NK-92 (cell line): ENCODE data around the gene FCRL6.

Source experiments
- DNase-seq: peaks from one replicate; lab custom pipeline; 2025; ENCODE audit not compliant: unreplicated experiment; lab: John Stamatoyannopoulos, UW

FCRL6 gene

DNA sequence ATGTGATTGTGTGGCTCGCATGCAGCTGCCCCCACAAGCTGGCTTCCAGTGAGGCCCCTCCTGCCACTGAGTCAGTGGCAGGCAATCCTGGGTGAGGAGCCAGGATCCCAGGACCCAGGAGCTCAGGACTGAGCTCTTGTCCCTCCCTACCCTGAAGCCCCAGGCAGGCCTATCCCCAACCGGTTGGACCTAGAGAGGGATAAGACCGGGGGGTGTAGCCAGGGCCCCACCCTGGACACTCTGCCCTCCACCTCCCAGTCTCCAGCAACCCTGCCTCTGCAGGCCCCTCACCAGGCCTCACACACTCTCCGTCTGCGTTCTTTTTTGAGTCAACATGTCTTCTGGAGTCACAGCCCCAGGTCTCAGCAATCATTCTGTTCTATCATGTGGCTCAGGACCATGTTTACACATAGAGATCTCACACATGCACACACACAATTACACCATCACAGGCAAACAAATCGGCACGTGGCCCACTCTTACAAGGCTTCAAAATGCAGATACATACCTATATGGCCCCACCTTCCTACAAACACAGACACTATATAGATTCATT is 57.7 kb downstream of the FCRL6 start:
- no peak for DNase-seq

DNA sequence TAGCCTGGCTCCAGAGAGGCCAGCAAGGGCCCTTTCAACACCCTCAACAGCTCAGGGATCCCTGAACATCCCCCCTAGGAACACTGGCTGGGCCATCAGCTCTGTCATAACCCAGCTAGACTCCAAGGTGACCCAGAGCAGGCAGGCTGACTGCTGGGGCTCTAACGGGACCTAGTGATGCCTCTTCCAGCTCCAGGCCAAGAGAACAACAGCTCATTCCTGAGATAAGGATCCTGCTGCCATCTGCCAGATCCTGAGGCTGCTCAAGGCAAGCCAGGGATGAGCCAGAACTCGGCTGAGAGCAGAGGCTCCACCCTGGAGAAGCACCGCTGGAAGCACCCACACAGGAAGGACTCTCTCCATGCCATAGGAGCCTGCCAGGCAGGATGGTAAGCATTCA is 58.3 kb downstream of the FCRL6 start:
- DNase-seq: no peak

DNA sequence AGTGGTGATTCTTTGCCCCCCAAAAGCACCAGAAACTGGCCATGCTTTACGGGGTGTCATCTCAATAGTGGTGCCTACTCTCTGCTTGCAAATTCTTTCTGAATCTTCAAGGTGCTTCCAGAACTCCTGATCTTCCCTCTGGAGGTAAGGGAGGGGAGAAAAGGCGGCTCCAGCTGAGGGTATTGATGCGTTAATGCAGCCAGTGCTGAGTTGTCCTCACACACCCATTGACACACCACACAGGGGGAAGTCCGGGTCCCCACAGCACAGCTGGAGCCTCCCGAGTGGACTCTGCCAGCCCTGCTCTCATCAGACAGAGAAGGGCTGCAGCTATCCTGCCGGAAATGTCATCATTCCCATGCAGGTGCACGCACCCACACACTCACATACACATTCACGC is 59.1 kb downstream of the FCRL6 start:
- DNase-seq: no peak

DNA sequence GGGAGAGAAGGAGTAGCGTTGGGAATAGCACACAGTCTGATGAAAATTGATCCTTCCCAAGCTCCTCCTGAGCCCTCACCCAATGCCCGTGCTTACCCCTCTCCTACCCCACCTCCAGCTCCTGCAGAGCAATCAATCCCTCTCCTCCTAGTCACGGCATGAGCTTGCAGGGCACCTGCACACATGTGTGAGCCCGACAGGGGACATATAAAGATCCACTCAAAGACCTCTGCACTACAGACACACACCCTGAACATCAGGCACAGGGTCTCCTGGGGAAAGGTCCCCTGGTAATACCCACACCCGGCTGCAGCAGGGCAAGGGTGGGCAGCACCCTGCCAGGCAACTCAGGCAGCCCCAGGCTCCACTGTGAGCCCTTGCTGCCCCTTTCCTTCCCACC is 59.9 kb downstream of the FCRL6 start:
- DNase-seq: no peak

DNA sequence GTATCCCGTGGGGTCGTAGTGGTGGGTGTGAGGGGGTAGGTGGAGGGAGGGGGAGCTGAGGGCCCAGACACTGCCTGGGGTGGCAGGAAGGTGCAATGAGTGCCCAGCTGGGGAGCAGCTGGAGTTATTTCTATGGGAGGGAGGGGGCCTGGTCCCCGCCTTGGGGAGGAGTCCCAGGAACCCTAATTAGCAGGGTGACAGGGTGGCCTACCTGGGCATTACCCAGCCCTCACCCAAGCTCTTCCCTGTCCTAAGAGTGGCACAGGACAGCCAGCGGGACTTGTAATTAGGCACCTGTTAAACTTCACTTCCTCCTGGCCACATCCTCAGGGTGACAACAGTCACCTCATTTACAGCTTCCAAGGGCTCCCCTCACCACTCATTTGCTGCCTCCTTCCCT is 60.4 kb downstream of the FCRL6 start, which contains the start of gene VSIG8:
Gene VSIG8, minus strand, starts transcription at position 101 of the 400 bp plus-strand sequence. CDS start 136 bp downstream, outside the sequence.
- DNase-seq: no peak

DNA sequence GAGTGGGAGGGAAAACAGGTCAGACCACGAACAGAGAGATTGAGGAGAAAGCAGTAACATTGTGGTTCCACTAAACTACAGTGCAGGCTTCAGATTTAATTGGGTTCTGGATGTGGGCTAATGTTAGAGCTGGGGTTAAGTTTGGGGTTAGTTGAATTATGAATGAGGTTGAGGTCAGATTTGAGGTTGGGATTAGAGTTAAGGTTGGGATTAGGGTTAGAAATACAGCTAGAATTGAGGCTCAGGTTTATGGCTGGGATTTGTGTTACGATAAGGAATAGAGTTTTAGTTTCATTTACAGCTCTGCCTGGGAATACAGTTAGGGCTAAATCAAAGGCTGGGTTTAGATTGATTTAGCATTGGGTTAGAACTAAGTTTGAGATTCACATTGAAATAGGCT is 62.1 kb downstream of the FCRL6 start:
- no peak for DNase-seq
